Testis (tissue), 3 donors: ENCODE results near the gene MYO7A. TPM values are rescaled to one million over a fixed set of nuclear protein-coding genes. Genes with fewer than 3 reads are reported as not detected.

Source experiments
- DNase-seq: peaks from one replicate; pipeline ENCODE4 v3.0.0-alpha.2; 2019
- H3K27ac ChIP-seq, 2 donors: fragments of 200-600 bp; sonication (generic); one replicate each; pipeline ENCODE4 v1.5.1; 2019
- H3K27me3 ChIP-seq: fragments of 200-600 bp; sonication (generic); one replicate; pipeline ENCODE4 v1.5.1; 2019
- H3K36me3 ChIP-seq: fragments of 200-600 bp; sonication (generic); one replicate; pipeline ENCODE4 v1.5.1; 2017; ENCODE audit warnings: low read depth; ENCODE audit errors: missing control alignments
- H3K4me1 ChIP-seq: fragments of 200-600 bp; sonication (generic); one replicate; pipeline ENCODE4 v1.5.1; 2019
- H3K4me3 ChIP-seq, 2 donors: fragments of 200-600 bp; sonication (generic); one replicate each; pipeline ENCODE4 v1.5.1; 2017 to 2019
- H3K9me3 ChIP-seq: fragments of 200-600 bp; sonication (generic); one replicate; pipeline ENCODE4 v1.5.1; 2017
- CTCF ChIP-seq, 3 experiments: fragments of 450-650 bp in 2 of 3; fragments of 200-600 bp in 1 of 3; sonication (generic) in 1 of 3; IDR thresholded peaks; one replicate each; pipeline ENCODE4 v1.5.1; 2016 to 2019; ENCODE audit warnings: antibody characterized with exemption in 3 of 3, mild to moderate bottlenecking in 2 of 3, moderate library complexity in 1 of 3
- POLR2A ChIP-seq: fragments of 450-650 bp; IDR thresholded peaks from one replicate; pipeline ENCODE4 v1.6.1; 2017; ENCODE audit warnings: antibody characterized with exemption, mild to moderate bottlenecking, moderate library complexity
- WGBS, 2 donors: methylation state at CpG; one replicate each; pipeline ENCODE4 v1.1.5; 2018; 5-methylcytosine and 5-hydroxymethylcytosine counted together
- intact Hi-C: fragments of 100-400 bp; cut with DNase I; formaldehyde crosslinking; loops from one replicate; pipeline ENCODE4 v1.15.1; 2023; ENCODE audit warnings: low total_unique reads
- polyA plus RNA-seq: library from polyadenylated mRNA; stranded (reverse); fragments of 350-450 nt; fragmentation: Illumina TruSeq; extraction: RNeasy Lipid Tissue Mini Kit (QIAGEN cat#74804); gene quantifications from one replicate; pipeline ENCODE4 v1.2.3, GENCODE V29; 2014; ENCODE audit warnings: low read depth, low replicate concordance; ENCODE audit not compliant: insufficient read depth
- total RNA-seq, 2 donors: library from RNA; depleted of rRNA; stranded (reverse); fragments of >200 nt; gene quantifications; one replicate each; pipeline ENCODE4 v1.2.3, GENCODE V29; 2016

The MYO7A gene
- total and polyA plus RNA-seq, 3 donors from 2014 or later = 40.1 to 239 (median 161) TPM

- Histone ChIP-seq H3K27ac (no peak overlapping the region), H3K9me3 (no peaks in the 10 kb centered on the region), H3K36me3 (no peaks in the 10 kb centered on the region), H3K4me1 (peaks cover 6% of the 10 kb centered on the region), H3K4me3 (no peak overlapping the region), H3K27me3 (no peaks in the 10 kb centered on the region)
- no peak for TF ChIP-seq CTCF (IDR thresholded peaks at IDR 0.05)
- no peak for TF ChIP-seq POLR2A
- WGBS, 2 donors = 96% methylated on average over 8 of the region's 8 CpGs
- DNase-seq = no peak
- intact Hi-C loops = loop anchor here (10.0 kb wide), 1 partner anchor 423 kb away; no protein-coding TSS in a partner anchor
Measured at GRCh38 chr11:77121876-77122575, 6.0 kb upstream of the MYO7A start.

- TF ChIP-seq POLR2A = no peak
- no peak for TF ChIP-seq CTCF (IDR thresholded peaks at IDR 0.05)
- Histone ChIP-seq H3K27ac (no peak overlapping the region), H3K4me3 (no peak overlapping the region), H3K4me1 (peaks cover 13% of the 10 kb centered on the region), H3K36me3 (no peaks in the 10 kb centered on the region), H3K9me3 (no peaks in the 10 kb centered on the region), H3K27me3 (no peaks in the 10 kb centered on the region)
- 91% methylated on average over 7 of the region's 7 CpGs; no CpG with 5 or more reads in 1 of the 2 donors for WGBS, 2 donors
- DNase-seq = no peak
- intact Hi-C loops = loop anchor here (10.0 kb wide), 1 partner anchor 422 kb away; no protein-coding TSS in a partner anchor
Measured at GRCh38 chr11:77122576-77123212, 5.4 kb upstream of the MYO7A start.

GRCh38 chr11:77123591-77123990 is 4.5 kb upstream of the MYO7A start:
- H3K9me3 ChIP-seq = no peaks in the 10 kb centered on the region
- H3K4me1 ChIP-seq = peaks cover 21% of the 10 kb centered on the region
- 92 to 95% methylated on average over 8 of the region's 8 CpGs for WGBS, 2 donors
- H3K27me3 ChIP-seq = no peaks in the 10 kb centered on the region
- intact Hi-C loops = loop anchor here (10.0 kb wide), 1 partner anchor 421 kb away; no protein-coding TSS in a partner anchor
- H3K4me3 ChIP-seq = no peak overlapping the region
- H3K36me3 ChIP-seq = no peaks in the 10 kb centered on the region
- no peak for DNase-seq
- H3K27ac ChIP-seq = no peak overlapping the region
- TF ChIP-seq CTCF (IDR thresholded peaks at IDR 0.05) = no peak
- no peak for TF ChIP-seq POLR2A

GRCh38 chr11:77124041-77124440 is 4.0 kb upstream of the MYO7A start:
- intact Hi-C loops = loop anchor here (10.0 kb wide), 1 partner anchor 421 kb away; no protein-coding TSS in a partner anchor
- Histone ChIP-seq H3K4me1 (peaks cover 21% of the 10 kb centered on the region), H3K36me3 (no peaks in the 10 kb centered on the region), H3K27me3 (no peaks in the 10 kb centered on the region), H3K4me3 (no peak overlapping the region), H3K27ac (no peak overlapping the region), H3K9me3 (no peaks in the 10 kb centered on the region)
- 83 to 89% methylated on average over 8 of the region's 8 CpGs for WGBS, 2 donors
- TF ChIP-seq POLR2A (no peak), CTCF (IDR thresholded peaks at IDR 0.05) (no peak)
- DNase-seq = no peak
